ENCODE data around the gene MPO.

The MPO gene

DNA sequence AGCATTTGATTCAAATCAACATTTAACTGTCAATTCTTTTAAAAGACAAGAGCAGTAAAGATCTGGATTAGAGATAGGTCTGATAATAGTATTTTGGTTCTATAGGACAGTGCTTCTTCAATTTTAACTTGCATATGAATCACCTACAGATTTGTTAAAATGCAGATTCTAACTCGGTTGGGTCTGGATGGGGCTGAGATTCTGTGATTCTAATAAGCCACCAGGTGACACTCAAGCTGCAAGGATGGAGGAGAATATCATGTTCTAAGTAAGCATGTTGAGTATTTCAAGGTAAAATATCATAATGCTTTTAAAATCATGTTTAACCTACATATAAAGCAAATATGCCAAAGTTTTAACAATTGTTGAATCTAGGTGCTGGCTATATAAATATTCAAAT is 32.1 kb upstream of the MPO start:
- Histone ChIP-seq H3K9me3 (ENCODE audit: control insufficient read depth in 1 of 2, low read length in 2 of 2) (no peaks in the 10 kb centered on the region), H3K27me3 (ENCODE audit: control insufficient read depth in 1 of 2, insufficient read depth in 2 of 2, low read length in 2 of 2) (no peaks in the 10 kb centered on the region), H3K4me3 (ENCODE audit: low read depth in 1 of 2, low read length in 2 of 2) (no peak overlapping the region), H3K27ac (ENCODE audit: low read depth, low read length) (no peak overlapping the region), H3K9ac (ENCODE audit: low read depth in 1 of 2, low read length in 2 of 2) (no peak overlapping the region), H3K4me1 (ENCODE audit: control insufficient read depth in 1 of 2, insufficient read depth in 2 of 2, low read length in 2 of 2) (peaks cover 3 to 7% of the 10 kb centered on the region in 2 donors), H3K36me3 (ENCODE audit: control insufficient read depth in 1 of 2, insufficient read depth in 2 of 2, low read length in 2 of 2) (no peaks in the 10 kb centered on the region)

- H3K9ac ChIP-seq (ENCODE audit: low read depth in 1 of 2, low read length in 2 of 2), result no peak overlapping the region
- H3K27me3 ChIP-seq (ENCODE audit: control insufficient read depth in 1 of 2, insufficient read depth in 2 of 2, low read length in 2 of 2), result no peaks in the 10 kb centered on the region
- H3K4me1 ChIP-seq (ENCODE audit: control insufficient read depth in 1 of 2, insufficient read depth in 2 of 2, low read length in 2 of 2), result peaks cover 0 to under 1% of the 10 kb centered on the region in 2 donors
- H3K27ac ChIP-seq (ENCODE audit: low read depth, low read length), result no peak overlapping the region
- H3K4me3 ChIP-seq (ENCODE audit: low read depth in 1 of 2, low read length in 2 of 2), result no peak overlapping the region
- no peaks in the 10 kb centered on the region for H3K9me3 ChIP-seq (ENCODE audit: control insufficient read depth in 1 of 2, low read length in 2 of 2)
- H3K36me3 ChIP-seq (ENCODE audit: control insufficient read depth in 1 of 2, insufficient read depth in 2 of 2, low read length in 2 of 2), result no peaks in the 10 kb centered on the region
These were observed 31.4 kb upstream of the MPO start for GRCh38 chr17:58312021-58312630.

- Histone ChIP-seq H3K27me3 (ENCODE audit: control insufficient read depth in 1 of 2, insufficient read depth in 2 of 2, low read length in 2 of 2) (no peaks in the 10 kb centered on the region), H3K9ac (ENCODE audit: low read depth in 1 of 2, low read length in 2 of 2) (no peak overlapping the region), H3K4me3 (ENCODE audit: low read depth in 1 of 2, low read length in 2 of 2) (no peak overlapping the region), H3K36me3 (ENCODE audit: control insufficient read depth in 1 of 2, insufficient read depth in 2 of 2, low read length in 2 of 2) (no peaks in the 10 kb centered on the region), H3K4me1 (ENCODE audit: control insufficient read depth in 1 of 2, insufficient read depth in 2 of 2, low read length in 2 of 2) (no peaks in the 10 kb centered on the region), H3K27ac (ENCODE audit: low read depth, low read length) (no peak overlapping the region), H3K9me3 (ENCODE audit: control insufficient read depth in 1 of 2, low read length in 2 of 2) (no peaks in the 10 kb centered on the region)
These were observed 30.7 kb upstream of the MPO start for GRCh38 chr17:58311429-58311894.

GRCh38 chr17:58310511-58311428 is 30.0 kb upstream of the MPO start:
- Histone ChIP-seq H3K4me3 (ENCODE audit: low read depth in 1 of 2, low read length in 2 of 2) (no peak overlapping the region), H3K9ac (ENCODE audit: low read depth in 1 of 2, low read length in 2 of 2) (no peak overlapping the region), H3K4me1 (ENCODE audit: control insufficient read depth in 1 of 2, insufficient read depth in 2 of 2, low read length in 2 of 2) (no peaks in the 10 kb centered on the region), H3K27me3 (ENCODE audit: control insufficient read depth in 1 of 2, insufficient read depth in 2 of 2, low read length in 2 of 2) (no peaks in the 10 kb centered on the region), H3K36me3 (ENCODE audit: control insufficient read depth in 1 of 2, insufficient read depth in 2 of 2, low read length in 2 of 2) (no peaks in the 10 kb centered on the region), H3K27ac (ENCODE audit: low read depth, low read length) (no peak overlapping the region), H3K9me3 (ENCODE audit: control insufficient read depth in 1 of 2, low read length in 2 of 2) (no peaks in the 10 kb centered on the region)

- H3K9ac ChIP-seq (ENCODE audit: low read depth in 1 of 2, low read length in 2 of 2), result no peak overlapping the region
- no peak overlapping the region for H3K4me3 ChIP-seq (ENCODE audit: low read depth in 1 of 2, low read length in 2 of 2)
- no peaks in the 10 kb centered on the region for H3K36me3 ChIP-seq (ENCODE audit: control insufficient read depth in 1 of 2, insufficient read depth in 2 of 2, low read length in 2 of 2)
- H3K4me1 ChIP-seq (ENCODE audit: control insufficient read depth in 1 of 2, insufficient read depth in 2 of 2, low read length in 2 of 2), result no peaks in the 10 kb centered on the region
- no peaks in the 10 kb centered on the region for H3K27me3 ChIP-seq (ENCODE audit: control insufficient read depth in 1 of 2, insufficient read depth in 2 of 2, low read length in 2 of 2)
- H3K27ac ChIP-seq (ENCODE audit: low read depth, low read length), result no peak overlapping the region
- no peaks in the 10 kb centered on the region for H3K9me3 ChIP-seq (ENCODE audit: control insufficient read depth in 1 of 2, low read length in 2 of 2)
These were observed 29.2 kb upstream of the MPO start for GRCh38 chr17:58309918-58310259.

DNA sequence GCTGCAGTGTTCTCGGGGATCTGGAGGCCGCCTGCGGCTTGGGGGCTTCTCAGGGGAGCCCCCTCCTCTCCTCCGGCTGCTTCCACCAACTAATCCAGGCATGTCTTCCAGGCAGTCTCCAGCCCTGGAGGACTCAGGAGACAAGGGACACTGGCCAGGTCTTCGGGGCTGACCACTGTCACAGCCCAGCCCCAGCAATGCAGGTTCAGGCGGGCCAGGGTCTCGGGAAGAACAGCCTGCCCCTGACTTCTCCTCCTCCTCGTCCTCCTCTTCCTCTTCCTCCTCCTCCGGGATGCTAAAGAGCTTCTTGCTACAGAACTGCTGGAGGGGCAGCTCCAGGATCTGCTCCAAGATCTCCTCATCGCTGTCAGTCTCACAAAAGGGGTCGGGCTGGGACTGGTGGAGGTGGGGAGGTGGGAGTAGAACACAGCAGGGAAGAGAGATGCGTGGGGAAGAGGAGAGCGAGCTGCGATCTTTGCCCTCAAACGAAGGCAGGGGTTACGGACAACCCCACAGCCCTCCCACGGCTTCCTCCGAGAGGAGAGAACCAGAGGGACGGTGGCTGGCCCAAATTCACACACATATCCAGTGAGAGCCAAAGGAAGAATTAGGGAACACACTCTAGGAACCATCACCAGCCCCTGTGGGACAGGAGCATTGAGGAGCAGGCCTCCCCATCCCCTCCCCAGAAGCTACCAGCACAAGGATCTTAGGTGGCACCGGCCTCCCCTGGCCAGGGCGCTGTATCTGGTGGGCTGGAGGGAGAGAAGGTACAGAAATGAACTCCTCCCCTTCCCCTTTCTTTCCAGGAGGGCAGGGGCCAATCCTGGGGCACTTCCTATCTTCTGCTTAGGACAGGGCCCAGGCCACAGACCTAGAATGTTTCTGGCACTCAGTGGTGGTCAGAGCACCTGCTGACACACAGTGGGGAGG is 28.5 kb upstream of the MPO start:
- H3K27ac ChIP-seq (ENCODE audit: low read depth, low read length), result no peak overlapping the region
- no peak overlapping the region for H3K4me3 ChIP-seq (ENCODE audit: low read depth in 1 of 2, low read length in 2 of 2)
- H3K27me3 ChIP-seq (ENCODE audit: control insufficient read depth in 1 of 2, insufficient read depth in 2 of 2, low read length in 2 of 2), result no peaks in the 10 kb centered on the region
- no peaks in the 10 kb centered on the region for H3K9me3 ChIP-seq (ENCODE audit: control insufficient read depth in 1 of 2, low read length in 2 of 2)
- no peaks in the 10 kb centered on the region for H3K4me1 ChIP-seq (ENCODE audit: control insufficient read depth in 1 of 2, insufficient read depth in 2 of 2, low read length in 2 of 2)
- no peaks in the 10 kb centered on the region for H3K36me3 ChIP-seq (ENCODE audit: control insufficient read depth in 1 of 2, insufficient read depth in 2 of 2, low read length in 2 of 2)
- no peak overlapping the region for H3K9ac ChIP-seq (ENCODE audit: low read depth in 1 of 2, low read length in 2 of 2)

DNA sequence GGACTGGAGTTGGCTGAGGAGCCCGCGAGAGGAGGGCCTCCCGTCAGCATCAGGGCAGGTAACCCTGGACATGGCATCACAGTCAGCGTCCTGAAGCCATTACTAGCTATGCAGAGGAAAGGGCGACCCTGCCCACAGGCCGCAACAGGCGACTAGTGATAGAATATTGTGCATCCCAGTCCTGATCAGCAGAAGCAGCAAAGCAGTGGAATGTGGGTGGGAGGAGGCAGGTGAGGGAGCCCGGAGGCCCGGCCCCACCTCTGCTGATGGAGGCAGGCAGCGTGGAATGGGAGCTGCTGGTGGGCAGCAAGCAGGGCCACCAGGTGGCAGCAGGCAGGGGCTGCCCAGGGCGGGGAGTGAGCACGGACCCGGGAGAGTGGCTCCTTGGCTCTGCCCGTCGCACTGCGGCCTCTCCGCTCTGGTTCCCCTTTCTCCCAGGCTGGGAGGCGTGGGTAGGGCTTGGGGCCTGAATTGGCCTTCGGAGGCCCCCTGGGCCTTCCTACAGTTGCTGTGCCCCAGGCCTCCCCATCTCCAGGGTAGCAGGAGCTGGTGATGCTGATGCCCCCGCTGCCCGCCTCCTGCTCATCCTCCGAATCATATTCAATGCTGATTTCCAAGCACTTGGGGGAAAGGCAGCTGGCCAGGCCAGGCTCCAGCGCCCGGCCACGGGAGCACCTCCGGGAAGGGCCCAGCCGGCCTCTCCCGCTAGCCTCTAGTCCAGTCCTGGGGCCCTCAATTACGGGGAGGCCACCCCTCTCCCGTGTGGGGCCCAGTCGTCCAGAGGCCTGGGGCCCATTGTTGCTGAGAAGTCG is 27.6 kb upstream of the MPO start:
- no peak overlapping the region for H3K4me3 ChIP-seq (ENCODE audit: low read depth in 1 of 2, low read length in 2 of 2)
- no peaks in the 10 kb centered on the region for H3K9me3 ChIP-seq (ENCODE audit: control insufficient read depth in 1 of 2, low read length in 2 of 2)
- no peaks in the 10 kb centered on the region for H3K27me3 ChIP-seq (ENCODE audit: control insufficient read depth in 1 of 2, insufficient read depth in 2 of 2, low read length in 2 of 2)
- no peak overlapping the region for H3K27ac ChIP-seq (ENCODE audit: low read depth, low read length)
- H3K4me1 ChIP-seq (ENCODE audit: control insufficient read depth in 1 of 2, insufficient read depth in 2 of 2, low read length in 2 of 2), result no peaks in the 10 kb centered on the region
- H3K9ac ChIP-seq (ENCODE audit: low read depth in 1 of 2, low read length in 2 of 2), result no peak overlapping the region
- H3K36me3 ChIP-seq (ENCODE audit: control insufficient read depth in 1 of 2, insufficient read depth in 2 of 2, low read length in 2 of 2), result no peaks in the 10 kb centered on the region

DNA sequence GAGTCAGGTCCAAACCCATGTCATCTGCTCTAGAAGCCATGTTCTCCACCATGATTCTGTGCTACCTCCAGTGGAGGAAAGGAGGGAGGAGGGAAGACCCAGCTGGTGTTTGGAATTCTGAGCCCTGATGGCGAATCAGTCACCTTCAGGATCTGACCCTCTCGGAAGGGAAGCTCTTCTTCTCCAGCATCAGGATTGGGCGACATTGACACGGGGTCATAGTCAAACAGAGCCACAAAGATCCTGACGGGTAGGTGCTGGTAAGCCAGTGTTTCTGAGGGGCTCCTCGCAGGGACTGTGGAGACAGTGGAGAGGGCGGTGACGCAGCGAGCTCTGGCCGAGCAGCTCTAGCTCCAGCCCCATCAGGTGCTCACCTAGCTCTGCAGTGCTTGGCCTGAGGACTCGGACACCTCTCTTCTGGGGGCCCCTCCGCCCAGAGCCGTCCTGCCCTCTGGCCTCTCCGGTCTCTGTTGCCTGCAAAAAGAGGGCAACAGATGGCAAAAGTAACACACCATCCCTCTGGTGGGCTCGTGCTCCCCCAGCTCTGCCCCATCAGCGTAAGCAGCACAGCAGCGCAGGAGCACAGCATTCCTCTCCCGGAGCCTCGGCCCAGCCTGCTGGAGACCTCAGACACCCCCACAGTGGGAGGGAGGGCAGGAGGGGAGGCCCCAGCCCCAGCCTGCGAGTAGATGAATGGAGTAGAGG is 26.9 kb upstream of the MPO start:
- Histone ChIP-seq H3K36me3 (ENCODE audit: control insufficient read depth in 1 of 2, insufficient read depth in 2 of 2, low read length in 2 of 2) (no peaks in the 10 kb centered on the region), H3K9me3 (ENCODE audit: control insufficient read depth in 1 of 2, low read length in 2 of 2) (no peaks in the 10 kb centered on the region), H3K27ac (ENCODE audit: low read depth, low read length) (no peak overlapping the region), H3K4me3 (ENCODE audit: low read depth in 1 of 2, low read length in 2 of 2) (no peak overlapping the region), H3K9ac (ENCODE audit: low read depth in 1 of 2, low read length in 2 of 2) (no peak overlapping the region), H3K4me1 (ENCODE audit: control insufficient read depth in 1 of 2, insufficient read depth in 2 of 2, low read length in 2 of 2) (no peaks in the 10 kb centered on the region), H3K27me3 (ENCODE audit: control insufficient read depth in 1 of 2, insufficient read depth in 2 of 2, low read length in 2 of 2) (no peaks in the 10 kb centered on the region)

Measured in duodenal mucosa (tissue), 2 donors.